Gastroesophageal sphincter (tissue), 3 donors: ENCODE measurements around the gene IGSF23.

Experiments
- CTCF ChIP-seq, 4 experiments: fragments of 200-600 bp in 2 of 4; fragments of 450-650 bp in 2 of 4; sonication (generic) in 1 of 4; IDR thresholded peaks; one replicate each; pipeline ENCODE4 v1.5.1; 2017 to 2019; ENCODE audit warnings: antibody characterized with exemption in 4 of 4, mild to moderate bottlenecking in 2 of 4, moderate library complexity in 2 of 4
- POLR2A ChIP-seq, 2 donors: fragments of 450-650 bp; IDR thresholded peaks; one replicate each; pipeline ENCODE4 v1.6.1; 2017; ENCODE audit warnings: antibody characterized with exemption in 2 of 2, mild to moderate bottlenecking in 2 of 2, moderate library complexity in 1 of 2

GRCh38 chr19:44646049-44646416 is 32.7 kb downstream of the IGSF23 start:
- no peak for TF ChIP-seq POLR2A (IDR thresholded peaks at IDR 0.05)
- TF ChIP-seq CTCF (IDR thresholded peaks at IDR 0.05), result no peak
